Upper lobe of left lung (tissue), 6 donors: ENCODE measurements around the gene COL6A5. TPM values are rescaled to one million over a fixed set of nuclear protein-coding genes. Genes with fewer than 3 reads are reported as not detected.

Experiments used
- ATAC-seq, 2 donors: fragments of 200-7000 bp; cut with Tn5 transposase; one replicate each; pipeline ENCODE4 v1.9.1; 2022; ENCODE audit warnings: mild to moderate bottlenecking in 2 of 2, moderate library complexity in 2 of 2; ENCODE audit not compliant: low FRiP score in 2 of 2
- DNase-seq, 2 donors: peaks; one replicate each; pipeline ENCODE4 v3.0.0-alpha.2; 2019 to 2020
- H3K27ac ChIP-seq, 4 donors: fragments of 200-600 bp; sonication (generic); one replicate each; pipeline ENCODE4 v1.5.1; 2016 to 2019
- H3K27me3 ChIP-seq, 4 donors: fragments of 200-600 bp; sonication (generic); one replicate each; pipeline ENCODE4 v1.5.1; 2017 to 2019
- H3K36me3 ChIP-seq, 4 donors: fragments of 200-600 bp; sonication (generic); one replicate each; pipeline ENCODE4 v1.5.1; 2016 to 2019
- H3K4me1 ChIP-seq, 4 donors: fragments of 200-600 bp; sonication (generic); one replicate each; pipeline ENCODE4 v1.5.1; 2018 to 2019
- H3K4me3 ChIP-seq, 4 donors: fragments of 200-600 bp; sonication (generic); one replicate each; pipeline ENCODE4 v1.5.1; 2017 to 2019; ENCODE audit warnings: mild to moderate bottlenecking in 2 of 4, moderate library complexity in 1 of 4
- H3K9me3 ChIP-seq, 4 donors: fragments of 200-600 bp; sonication (generic); one replicate each; pipeline ENCODE4 v1.5.1; 2018 to 2019
- EP300 ChIP-seq, 4 donors: sonication (generic); formaldehyde crosslinking; IDR thresholded peaks; one replicate each; pipeline ENCODE4 v1.5.1; 2017; ENCODE audit warnings: antibody characterized with exemption in 4 of 4, control low read depth in 2 of 4
- POLR2A ChIP-seq, 4 donors: fragments of 450-650 bp; IDR thresholded peaks; one replicate each; pipeline ENCODE4 v1.5.1; 2016 to 2017; ENCODE audit warnings: antibody characterized with exemption in 4 of 4, mild to moderate bottlenecking in 2 of 4
- POLR2AphosphoS5 ChIP-seq, 2 donors: sonication (generic); formaldehyde crosslinking; IDR thresholded peaks; one replicate each; pipeline ENCODE4 v1.5.1; 2017; ENCODE audit warnings: antibody characterized with exemption in 2 of 2
- WGBS, 2 donors: methylation state at CpG; one replicate each; pipeline ENCODE4 v1.1.5; 2017 to 2018; 5-methylcytosine and 5-hydroxymethylcytosine counted together
- total RNA-seq, 6 donors: library from RNA; depleted of rRNA in 4 of 6; stranded (reverse); fragments of >200 nt in 4 of 6; gene quantifications; one replicate each; pipeline versions ENCODE4 v1.1.0 to v1.2.1, GENCODE V29; 2016 to 2021
- TF ChIP-seq, protein P1 (sequence below), 6 experiments: fragments of 450-650 bp in 4 of 6; fragments of 200-600 bp in 2 of 6; sonication (generic) in 2 of 6; IDR thresholded peaks; one replicate each; pipeline ENCODE4 v1.5.1; 2016 to 2019; ENCODE audit warnings: antibody characterized with exemption in 6 of 6
- donor health status: DM: no; HTN: no; CAD: no; lungs with moderate emphysema.
- donor health status: DM: no; HTN: yes; CAD: no; lungs with severe emphysema.

Gene COL6A5
- total RNA-seq, 6 donors from 2014 or later: 1.7 to 6.1 (median 3.9) TPM

DNA sequence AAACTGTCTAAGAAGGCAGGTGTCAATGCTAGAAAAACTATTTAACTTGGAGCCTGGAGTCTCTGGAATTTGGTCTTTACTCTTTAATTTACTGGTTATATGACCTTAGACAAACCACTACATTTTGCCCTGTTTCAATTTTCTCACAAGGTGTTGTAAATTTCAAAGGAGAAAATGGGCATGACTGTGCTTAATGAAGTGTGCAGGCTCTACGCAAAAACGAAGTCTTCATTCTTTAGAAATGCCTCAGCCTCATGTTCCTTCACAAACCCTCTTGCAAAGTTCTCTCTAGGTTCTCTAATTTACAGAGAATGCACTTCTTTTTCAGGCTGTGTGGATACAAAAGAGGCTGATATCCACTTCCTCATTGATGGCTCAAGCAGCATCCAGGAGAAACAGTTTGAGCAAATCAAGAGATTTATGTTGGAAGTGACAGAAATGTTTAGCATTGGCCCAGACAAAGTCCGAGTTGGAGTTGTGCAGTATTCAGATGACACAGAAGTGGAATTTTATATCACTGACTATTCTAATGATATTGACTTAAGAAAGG lies 39.1 kb downstream of the COL6A5 start:
- TF ChIP-seq, protein P1, sequence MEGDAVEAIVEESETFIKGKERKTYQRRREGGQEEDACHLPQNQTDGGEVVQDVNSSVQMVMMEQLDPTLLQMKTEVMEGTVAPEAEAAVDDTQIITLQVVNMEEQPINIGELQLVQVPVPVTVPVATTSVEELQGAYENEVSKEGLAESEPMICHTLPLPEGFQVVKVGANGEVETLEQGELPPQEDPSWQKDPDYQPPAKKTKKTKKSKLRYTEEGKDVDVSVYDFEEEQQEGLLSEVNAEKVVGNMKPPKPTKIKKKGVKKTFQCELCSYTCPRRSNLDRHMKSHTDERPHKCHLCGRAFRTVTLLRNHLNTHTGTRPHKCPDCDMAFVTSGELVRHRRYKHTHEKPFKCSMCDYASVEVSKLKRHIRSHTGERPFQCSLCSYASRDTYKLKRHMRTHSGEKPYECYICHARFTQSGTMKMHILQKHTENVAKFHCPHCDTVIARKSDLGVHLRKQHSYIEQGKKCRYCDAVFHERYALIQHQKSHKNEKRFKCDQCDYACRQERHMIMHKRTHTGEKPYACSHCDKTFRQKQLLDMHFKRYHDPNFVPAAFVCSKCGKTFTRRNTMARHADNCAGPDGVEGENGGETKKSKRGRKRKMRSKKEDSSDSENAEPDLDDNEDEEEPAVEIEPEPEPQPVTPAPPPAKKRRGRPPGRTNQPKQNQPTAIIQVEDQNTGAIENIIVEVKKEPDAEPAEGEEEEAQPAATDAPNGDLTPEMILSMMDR (IDR thresholded peaks at IDR 0.05): no peak
- TF ChIP-seq EP300 (IDR thresholded peaks at IDR 0.05): no peak
- TF ChIP-seq POLR2AphosphoS5 (IDR thresholded peaks at IDR 0.05): no peak
- no peak for TF ChIP-seq POLR2A (IDR thresholded peaks at IDR 0.05)
- H3K9me3 ChIP-seq: no peaks in the 10 kb centered on the region
- no peaks in the 10 kb centered on the region for H3K27me3 ChIP-seq
- no peak for DNase-seq
- ATAC-seq: no peak
- 71 to 84% methylated on average over 3 of the region's 3 CpGs for WGBS, 2 donors
- no peaks in the 10 kb centered on the region for H3K4me1 ChIP-seq
- H3K27ac ChIP-seq: no peak overlapping the region
- H3K4me3 ChIP-seq: no peak overlapping the region
- H3K36me3 ChIP-seq: no peaks in the 10 kb centered on the region

DNA sequence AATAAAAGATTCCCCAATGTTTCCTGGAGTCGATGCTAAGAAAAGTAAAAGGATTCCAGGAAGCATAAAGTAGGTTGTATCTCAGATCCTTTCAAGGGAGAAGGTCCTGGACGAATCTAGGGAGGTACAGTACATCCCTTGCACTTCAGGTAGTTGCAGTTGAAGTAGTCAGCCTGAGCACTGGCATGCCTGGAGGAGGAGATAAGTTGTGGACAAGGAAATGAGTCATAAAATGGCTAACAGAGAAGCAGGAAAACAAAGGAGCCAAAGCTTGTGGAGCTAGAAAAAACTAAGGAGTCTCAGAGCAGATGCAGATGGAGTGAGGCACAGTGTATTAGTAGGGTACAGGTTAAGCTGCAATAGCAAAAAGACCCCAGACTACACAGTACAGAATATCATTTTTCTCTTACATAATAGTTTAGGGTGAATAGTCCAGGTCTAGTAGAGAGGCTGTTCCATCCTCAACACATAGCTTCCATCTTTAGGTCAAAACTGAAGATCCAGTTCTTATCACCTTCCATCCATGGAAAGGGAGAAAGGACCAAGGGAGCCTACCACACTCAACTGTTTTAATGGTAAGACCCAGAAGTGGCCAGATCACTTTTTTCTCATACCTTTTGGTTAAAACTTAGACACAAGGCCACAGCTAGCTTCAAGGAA lies 41.3 kb downstream of the COL6A5 start:
- no peak for TF ChIP-seq EP300 (IDR thresholded peaks at IDR 0.05)
- TF ChIP-seq, protein P1 (IDR thresholded peaks at IDR 0.05): no peak
- TF ChIP-seq POLR2A (IDR thresholded peaks at IDR 0.05): no peak
- TF ChIP-seq POLR2AphosphoS5 (IDR thresholded peaks at IDR 0.05): no peak
- Histone ChIP-seq H3K4me1 (no peaks in the 10 kb centered on the region), H3K27me3 (no peaks in the 10 kb centered on the region), H3K27ac (no peak overlapping the region), H3K36me3 (no peaks in the 10 kb centered on the region), H3K9me3 (no peaks in the 10 kb centered on the region), H3K4me3 (no peak overlapping the region)
- 43 to 56% methylated on average over 2 of the region's 2 CpGs for WGBS, 2 donors
- ATAC-seq (no peak), DNase-seq (no peak)

DNA sequence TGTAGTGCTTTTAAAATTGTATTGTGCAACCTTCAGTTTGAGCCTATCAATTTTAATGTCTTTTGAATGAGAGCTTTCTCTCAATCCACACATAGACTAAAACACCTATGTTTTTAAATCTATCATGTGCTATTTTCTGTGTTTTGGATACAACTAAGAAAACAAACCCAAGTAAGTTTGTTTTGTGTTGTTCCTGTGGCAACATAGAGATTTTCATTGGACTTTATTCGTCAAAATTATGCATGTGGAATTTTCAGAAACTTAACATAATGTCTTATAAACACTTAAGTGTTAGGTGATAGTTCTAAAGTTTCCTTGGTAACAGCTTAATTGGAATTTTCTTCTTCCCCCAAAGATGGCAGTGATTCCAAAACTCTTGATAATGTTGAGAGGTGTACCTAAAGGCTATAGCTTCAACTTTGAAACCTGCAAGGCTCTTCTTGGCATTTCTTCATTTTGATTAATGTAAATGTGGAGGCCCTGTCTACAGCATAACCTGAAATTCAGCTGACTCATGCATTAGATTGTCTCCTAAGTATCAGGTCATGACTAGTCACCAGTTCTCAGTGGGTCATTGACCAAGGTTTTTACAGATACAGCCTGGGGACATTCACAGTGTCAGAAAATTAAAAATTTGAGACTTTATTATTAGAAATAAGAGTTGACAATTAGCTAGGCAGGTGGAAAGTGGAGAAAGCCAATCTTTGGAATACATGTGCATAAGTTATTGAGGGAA lies 44.4 kb downstream of the COL6A5 start:
- no peak for TF ChIP-seq POLR2AphosphoS5 (IDR thresholded peaks at IDR 0.05)
- no peak for TF ChIP-seq POLR2A (IDR thresholded peaks at IDR 0.05)
- TF ChIP-seq EP300 (IDR thresholded peaks at IDR 0.05): no peak
- TF ChIP-seq, protein P1 (IDR thresholded peaks at IDR 0.05): no peak
- Histone ChIP-seq H3K27me3 (no peaks in the 10 kb centered on the region), H3K9me3 (no peaks in the 10 kb centered on the region), H3K4me3 (no peak overlapping the region), H3K27ac (no peak overlapping the region), H3K4me1 (no peaks in the 10 kb centered on the region), H3K36me3 (no peaks in the 10 kb centered on the region)
- ATAC-seq: no peak
- 63 to 70% methylated on average over 1 of the region's 1 CpG for WGBS, 2 donors
- no peak for DNase-seq

DNA sequence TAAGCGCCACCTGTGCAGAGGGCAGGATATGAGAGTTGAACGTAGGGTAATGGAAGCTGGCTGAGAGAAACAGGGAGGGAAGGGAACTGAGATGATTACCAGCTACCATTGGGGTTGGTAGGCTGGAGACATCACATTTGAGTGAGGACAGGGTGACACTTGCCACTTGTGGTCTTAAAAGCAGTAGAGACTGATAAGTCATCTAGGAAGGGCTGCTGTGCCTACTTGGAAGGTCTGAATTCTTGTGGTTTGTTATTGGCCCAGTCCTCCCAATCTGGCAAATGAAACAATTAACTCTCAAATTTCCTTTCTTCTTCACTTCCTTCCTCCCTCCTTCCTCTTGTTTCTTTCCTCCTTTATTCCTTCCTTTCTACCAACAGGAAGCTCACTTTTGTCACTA lies 46.8 kb downstream of the COL6A5 start:
- TF ChIP-seq, protein P1 (IDR thresholded peaks at IDR 0.05): no peak
- TF ChIP-seq POLR2AphosphoS5 (IDR thresholded peaks at IDR 0.05) (no peak), POLR2A (IDR thresholded peaks at IDR 0.05) (no peak), EP300 (IDR thresholded peaks at IDR 0.05) (no peak)
- no peak for ATAC-seq
- H3K27ac ChIP-seq: no peak overlapping the region
- no peaks in the 10 kb centered on the region for H3K27me3 ChIP-seq
- no peaks in the 10 kb centered on the region for H3K9me3 ChIP-seq
- 82 to 95% methylated on average over 2 of the region's 2 CpGs for WGBS, 2 donors
- no peaks in the 10 kb centered on the region for H3K36me3 ChIP-seq
- H3K4me3 ChIP-seq: no peak overlapping the region
- no peak for DNase-seq
- no peaks in the 10 kb centered on the region for H3K4me1 ChIP-seq
